Measurements from ENCODE around the gene MIA.
"Not testable (repeated sequence)": the region's sequence is repeated elsewhere in the genome, so short reads cannot be mapped to it uniquely, and the experiment has no call there.

Gene MIA

DNA sequence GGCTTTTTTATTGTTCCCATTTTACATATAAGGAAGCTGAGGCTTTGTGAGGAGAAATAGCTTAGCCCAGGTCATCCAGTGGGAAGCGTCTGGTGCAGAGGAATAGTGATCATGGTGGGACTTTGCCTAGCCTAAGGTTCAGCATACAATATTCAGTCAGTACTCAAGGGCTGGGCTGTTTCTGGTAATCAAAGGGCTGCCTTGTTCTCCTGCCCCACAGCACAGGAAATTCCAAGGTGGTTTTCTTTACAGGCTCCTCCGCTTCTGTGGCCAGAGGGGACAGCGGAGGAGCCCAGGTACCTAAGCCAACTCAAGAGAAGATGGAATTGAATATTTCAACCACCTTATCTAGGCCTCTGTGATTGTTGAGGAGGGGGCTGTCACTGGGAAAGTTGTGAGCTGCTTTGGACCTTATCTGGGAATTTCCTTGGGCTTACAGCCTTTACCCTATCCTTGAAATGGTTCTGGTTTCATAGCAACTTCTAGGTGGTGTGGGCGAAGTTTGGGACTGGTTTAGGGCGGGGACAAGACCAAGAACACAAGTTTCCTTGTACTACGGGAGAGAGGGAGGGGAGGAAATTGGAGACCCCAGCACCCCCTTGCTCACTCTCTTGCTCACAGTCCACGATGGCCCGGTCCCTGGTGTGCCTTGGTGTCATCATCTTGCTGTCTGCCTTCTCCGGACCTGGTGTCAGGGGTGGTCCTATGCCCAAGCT lies at the start of gene MIA:
Gene MIA (plus strand): TSS at position 606 of the 716 bp plus-strand sequence. CDS start 22 bp downstream, at position 628.
- FAIRE-seq: no peak

DNA sequence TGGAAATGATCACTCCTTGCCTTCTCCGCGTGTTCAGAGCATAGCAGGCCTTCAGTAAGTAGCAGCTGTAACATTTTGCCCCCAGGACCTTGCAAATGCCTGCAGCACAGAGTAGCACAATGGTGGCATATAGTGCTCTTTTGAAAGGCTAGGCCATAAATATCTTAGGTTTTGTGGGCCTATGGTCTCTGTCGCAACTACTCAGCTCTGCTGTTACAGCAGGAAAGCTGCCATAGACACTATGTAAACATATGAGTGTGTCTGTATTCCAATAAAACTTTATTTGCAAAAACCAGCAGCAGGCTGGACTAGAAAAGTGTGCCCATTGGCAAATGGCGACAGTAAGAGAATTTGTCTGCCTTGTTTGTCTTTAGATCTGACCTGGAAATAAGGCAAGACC lies 49.0 kb upstream of the MIA start:
- FAIRE-seq: no peak

DNA sequence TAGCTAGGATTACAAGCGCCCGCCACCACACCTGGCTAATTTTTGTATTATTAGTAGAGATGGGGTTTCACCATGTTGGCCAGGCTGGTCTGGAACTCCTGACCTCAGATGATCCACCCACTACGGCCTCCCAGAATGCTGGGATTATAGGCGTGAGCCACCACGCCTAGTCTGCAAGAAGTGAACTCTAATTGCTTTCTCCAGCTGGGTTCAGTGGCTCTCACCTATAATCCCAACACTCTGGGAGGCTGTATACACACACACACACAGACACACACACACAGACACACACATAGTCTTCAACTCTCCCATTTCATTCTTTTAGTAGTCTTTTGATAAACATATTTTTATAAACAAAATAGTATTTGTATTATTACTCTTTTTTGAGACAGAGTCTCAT lies 45.3 kb upstream of the MIA start:
- not testable (repeated sequence) for FAIRE-seq

DNA sequence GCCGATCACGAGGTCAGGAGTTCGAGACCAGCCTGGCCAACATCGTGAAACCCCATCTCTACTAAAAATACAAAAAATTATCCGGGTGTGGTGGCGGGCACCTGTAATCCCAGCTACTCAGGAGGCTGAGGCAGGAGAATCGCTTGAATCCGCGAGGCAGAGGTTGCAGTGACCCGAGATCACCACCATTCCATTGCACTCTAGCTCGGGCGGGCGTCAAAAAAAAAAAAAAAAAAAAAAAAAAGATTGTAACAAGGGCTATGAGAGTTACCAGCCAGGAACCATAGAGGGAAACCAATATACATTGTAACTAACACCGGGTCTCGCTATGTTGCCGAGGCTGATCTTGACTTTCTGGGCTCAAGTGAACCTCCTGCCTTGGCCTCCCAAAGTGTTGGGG lies 43.0 kb upstream of the MIA start:
- FAIRE-seq: not testable (repeated sequence)

DNA sequence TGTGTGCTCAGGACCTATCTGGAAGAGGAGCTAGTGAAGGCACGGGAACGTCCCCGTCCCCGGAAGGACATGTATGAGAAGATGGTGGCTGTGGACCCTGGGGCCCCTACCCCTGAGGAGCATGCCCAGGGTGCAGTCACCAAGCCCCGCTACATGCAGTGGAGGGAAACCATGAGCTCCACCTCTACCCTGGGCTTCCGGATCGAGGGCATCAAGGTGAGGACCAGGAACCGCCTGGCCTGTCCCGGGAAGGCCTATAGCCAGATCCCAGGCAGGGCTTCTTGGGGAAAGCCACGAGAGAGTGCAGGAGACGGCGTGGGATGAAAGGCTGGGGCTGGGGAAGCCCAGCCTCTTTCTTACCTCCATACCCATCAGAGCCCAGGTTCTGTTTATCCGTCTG lies 42.2 kb upstream of the MIA start:
- FAIRE-seq: no peak

DNA sequence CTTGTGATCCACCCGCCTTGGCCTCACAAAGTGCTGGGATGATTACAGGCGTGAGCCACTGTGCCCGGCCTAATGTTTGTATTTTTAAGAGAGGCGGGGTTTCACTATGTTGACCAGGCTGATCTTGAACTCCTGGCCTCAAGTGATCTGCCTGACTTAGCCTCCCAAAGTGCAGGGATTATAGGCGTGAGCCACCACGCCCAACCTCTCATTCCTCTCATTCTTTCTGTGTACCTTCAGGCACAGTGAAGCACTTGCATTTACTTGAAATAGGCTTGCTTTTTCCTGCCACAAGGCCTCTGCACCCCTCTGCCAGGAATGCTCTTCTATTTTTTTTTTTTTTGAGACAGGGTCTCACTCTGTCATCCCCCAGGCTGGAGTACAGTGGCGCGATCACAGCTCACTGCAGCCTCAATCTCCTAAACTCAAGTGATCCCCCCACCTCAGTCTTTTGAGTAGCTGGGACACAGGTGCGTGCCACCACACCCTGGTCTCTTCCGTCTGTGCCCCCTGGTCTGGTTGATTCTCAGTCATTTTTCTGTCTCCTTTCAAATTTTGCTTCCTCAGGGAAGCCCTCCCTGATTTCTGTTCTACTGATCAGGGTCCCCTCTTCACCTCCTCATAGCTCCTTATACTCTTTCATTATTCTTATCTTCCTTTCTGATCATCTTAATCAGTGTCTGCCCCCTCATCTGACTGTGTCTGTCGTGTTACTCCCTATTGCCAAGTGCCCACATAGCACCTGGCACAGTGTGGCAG lies 40.1 kb upstream of the MIA start:
- FAIRE-seq: no peak

DNA sequence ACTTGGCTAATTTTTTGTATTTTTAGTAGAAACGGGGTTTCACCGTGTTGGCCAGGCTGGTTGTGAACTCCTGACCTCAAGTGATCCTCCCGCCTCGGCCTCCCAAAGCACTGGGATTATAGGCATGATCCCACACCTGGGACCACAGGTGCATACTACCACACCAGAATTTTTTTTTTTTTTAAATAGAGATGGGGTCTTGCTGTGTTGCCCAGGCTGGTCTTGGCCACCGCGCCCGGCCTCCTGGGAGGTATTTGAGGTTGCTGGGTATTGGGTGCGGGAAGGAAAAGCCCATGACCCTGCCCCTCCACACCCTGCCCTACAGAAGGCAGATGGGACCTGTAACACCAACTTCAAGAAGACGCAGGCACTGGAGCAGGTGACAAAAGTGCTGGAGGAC lies 38.7 kb upstream of the MIA start:
- FAIRE-seq: no peak

DNA sequence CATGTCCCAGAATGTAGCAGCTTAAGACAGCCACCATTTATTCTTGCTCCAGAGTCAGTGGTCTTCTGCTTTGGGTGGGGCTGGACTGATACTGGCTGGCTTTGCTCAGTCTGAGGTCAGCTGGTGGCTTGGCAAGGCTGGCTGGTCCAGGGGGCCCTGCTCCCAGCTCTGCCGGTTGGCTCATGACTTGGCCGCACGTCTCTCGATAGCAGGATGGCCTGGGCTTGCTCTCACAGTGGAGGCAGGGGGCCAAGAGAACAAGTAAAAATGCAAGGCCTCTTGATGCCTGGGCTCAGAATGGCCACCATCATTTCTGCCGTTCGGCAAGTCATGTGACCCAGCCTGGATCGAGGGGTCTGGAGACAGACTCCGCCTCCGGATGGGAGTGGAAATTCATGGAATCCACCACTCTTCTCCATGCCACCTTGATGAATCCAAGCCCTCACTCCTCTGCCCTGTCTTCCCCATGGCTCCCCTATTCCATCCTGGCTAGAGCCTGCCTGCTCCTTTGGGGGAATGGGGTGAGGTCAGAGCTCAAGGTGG lies 38.1 kb upstream of the MIA start:
- FAIRE-seq: no peak

DNA sequence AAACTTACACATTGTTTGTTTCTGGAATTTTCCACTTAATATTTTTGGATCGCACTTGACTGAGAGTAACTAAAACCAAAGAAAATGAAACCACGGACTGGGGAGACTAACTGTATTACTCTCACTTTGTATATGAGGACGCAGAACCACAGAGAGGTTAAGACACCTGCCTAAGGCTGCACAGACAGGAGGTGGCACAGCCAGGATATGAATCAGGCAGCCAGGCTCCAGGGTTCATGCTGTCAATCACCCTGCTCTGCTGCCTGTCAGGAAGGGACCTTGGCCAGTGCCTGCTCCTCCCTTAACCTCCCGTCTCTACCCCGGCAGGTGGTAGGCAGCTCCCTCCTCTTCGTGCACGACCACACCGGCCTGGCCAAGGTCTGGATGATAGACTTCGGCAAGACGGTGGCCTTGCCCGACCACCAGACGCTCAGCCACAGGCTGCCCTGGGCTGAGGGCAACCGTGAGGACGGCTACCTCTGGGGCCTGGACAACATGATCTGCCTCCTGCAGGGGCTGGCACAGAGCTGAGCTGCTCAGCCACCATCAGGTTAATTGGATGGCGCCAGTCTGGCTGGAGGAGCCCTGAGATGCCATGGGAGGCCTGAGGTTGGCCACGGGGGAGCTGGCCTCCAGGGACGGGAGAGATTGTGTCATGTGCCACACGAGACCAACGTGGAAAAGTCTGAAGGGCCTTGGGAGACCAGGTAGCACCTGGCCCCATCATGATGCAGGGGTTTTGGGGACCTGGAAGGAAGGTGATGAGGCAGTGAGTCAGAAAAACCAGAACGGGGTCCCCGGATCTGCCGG lies 36.1 kb upstream of the MIA start:
- FAIRE-seq: no peak

DNA sequence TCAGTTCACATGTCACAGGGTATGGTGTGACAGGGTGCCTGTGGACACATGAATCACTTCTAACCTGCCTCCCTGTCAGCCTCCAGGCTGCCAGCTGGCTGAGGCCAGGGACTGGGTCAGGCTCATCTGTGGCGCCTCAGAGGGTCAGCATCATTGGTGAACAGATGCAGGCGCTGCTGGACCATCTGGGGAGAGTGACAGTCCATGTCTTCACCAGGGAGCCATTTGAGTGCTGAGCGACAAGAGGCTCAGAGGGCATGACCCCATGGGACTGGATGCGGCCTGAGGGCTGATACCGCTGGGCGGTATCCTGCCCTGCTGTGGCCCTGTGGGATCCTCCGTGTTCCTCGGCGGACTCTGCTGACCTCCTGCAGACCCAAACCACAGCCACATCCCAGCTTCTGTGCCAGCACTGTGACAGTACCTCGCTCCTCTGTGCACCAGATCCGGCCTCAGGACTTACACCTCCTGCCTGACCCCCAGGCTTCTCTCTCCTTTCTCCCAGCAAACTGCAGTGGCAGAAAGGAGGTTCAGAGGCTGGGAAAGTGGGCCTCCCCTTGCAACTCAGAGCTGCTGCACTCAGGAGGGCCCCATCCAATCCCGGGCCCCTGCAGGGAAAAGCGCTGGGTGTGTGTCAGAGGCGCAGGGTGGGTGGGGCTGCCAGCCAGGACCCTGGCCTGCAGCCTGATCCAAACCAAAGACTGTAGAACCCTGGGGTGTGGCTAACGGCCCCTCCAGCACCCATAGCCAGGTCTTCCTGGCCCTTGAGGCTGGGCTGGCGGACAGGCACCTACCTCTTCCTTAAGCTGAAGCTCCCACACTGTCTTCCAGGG lies 35.2 kb upstream of the MIA start:
- FAIRE-seq: no peak

DNA sequence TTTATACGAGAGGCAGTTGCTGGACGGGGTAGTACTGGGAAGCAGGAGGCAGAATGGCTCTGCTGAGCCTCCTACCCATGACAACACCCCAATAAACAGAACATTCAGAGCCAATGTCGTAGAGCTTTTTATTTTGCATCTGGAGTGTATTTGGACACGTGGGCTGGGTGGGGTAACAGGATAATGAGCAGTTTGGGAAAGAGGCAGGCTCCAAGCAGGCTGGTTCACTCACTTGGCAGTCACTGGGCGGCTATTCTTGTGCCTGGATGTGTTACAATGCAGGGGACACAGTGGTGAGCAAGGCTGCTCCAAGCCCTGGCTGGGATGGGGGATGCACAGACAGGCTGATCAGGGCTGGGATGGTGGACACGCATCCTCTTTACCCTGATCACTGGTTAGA lies 34.6 kb upstream of the MIA start:
- FAIRE-seq: no peak

DNA sequence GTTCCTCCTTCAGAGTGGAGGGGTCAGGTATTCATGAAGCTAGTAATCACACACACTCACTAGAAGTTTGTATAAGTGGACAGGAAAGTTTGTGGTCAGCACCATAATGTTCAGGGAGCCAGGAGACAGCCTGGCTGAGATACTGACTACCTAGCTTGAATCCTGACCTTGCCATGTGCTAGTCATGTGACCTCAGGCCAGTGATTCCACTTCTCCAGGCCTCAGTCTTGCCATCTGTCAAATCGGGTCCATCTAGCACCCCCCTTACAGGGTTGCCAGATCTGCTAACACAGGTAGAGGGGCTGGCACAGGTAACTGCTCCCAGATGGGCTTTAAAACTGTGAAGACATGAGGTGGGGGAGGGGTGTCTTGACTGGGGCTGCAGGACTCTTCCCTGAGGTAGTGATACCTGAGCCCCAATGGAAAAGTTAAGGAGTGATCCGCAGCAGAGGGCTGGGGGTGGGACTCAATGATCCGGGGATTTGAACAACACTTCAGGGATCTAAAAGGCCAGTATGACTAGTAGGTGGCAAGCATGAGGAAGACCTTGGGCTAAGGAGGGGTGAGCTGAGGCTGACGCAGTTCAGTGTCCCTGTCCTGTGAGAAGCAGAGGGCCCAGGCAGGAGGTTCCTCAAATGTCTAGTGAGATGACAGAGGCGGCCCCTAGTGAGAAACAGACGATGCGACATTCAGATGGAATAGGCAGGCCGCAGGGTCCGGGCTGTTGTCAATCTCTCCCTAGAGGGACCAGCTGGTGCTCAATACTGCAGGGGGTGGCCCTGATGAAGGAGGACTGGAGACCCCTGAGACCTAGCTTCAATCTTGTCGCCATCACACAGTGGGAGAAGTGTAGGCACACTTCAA lies 33.6 kb upstream of the MIA start:
- FAIRE-seq: no peak

DNA sequence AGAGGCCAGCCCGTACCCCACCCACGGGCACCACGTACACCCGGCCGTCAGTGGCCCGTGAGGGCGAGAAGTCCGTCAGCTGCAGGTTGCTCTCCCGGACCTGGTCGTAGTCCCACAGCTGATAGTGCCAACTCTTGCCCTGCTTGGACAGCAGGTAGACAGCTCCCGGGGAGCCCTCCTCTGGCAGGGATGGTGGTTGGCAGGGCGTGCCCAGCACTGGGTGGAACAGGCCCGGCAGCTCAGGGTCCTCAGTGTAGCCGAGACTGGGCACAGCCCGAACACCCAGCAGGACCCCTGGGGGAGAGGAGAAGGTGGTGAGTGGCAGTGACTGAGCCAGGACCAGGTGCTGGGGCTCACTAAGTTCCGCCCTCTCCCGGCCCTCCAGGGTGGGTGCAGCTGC lies 32.8 kb upstream of the MIA start:
- FAIRE-seq: no peak

DNA sequence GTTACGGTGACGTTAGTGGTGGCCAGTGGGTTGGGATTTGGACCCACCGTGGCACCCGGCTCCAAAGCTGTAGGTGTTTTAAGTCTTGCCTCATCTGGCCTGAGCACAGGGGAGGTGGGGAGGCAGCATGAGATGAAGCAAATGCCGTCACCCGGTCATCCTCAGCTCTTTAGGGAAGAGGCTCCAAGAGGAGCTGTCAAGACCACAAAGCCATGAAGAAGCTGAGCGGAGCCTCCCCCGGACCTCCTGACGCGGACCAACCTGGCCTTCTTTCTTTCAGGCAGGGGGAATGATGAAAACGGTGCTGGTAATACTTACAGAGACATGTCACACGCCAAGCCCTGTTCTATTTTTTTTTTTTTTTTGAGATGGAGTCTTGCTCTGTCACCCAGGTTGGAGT lies 32.4 kb upstream of the MIA start:
- no peak for FAIRE-seq

DNA sequence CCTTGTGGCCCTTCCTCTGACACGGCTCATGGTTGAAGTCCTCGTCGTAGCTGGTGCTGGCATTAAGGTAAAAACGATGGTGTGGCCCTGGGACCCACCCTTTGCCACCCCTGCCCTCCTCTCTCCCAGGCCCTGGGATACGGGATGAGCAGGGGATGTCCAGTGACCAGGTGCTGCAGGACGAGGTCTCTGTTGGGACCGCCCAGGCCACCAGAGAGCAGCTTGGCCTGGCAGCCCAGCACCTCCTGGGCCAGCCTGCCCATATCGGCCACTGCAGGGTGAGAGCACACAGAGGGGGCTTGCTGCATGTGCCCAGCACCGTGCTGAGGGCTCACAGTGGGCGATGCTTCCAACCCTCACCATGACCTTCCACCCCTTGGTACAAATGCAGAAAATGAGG lies 31.4 kb upstream of the MIA start:
- no peak for FAIRE-seq

DNA sequence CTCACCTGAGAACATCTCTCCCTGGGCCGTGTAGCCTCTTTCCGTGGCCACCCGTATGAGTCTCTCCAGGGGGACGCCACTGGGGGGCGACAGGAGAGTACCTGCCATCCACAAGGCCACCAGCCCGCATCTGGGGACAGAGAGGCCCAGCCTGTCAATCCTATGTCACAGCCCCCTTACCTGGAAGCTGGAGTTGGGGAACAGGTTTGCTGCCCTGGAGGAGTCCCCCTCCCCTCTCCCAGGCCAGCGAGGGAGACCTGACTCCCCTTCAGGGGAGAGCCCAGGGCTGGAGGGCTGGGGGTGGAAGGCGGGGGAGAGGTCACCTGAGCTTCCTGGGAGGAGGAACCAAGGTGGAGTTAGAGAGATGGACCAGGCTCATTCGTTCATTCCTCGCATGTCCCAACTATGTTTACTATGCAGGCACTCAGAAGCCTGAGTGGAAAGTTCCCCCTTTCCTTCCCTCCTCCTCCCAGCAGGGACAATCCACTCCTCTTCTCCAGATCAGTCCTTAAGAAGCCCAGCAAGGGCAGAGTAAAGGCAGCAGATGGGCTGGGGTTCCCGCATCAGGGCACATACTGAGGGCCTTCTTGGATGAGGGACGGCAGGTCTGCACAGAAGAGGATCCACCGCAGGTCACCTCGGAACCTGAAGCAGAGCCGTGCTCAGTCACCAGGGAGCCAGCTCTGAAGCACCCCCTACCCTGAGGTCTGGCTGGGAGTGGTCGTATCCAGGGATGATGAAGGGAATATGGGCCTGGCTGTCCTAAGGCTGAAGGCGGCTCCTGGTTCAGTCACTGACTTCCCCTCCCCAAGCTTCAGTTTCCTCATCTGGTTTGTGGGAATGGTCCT lies 30.5 kb upstream of the MIA start:
- no peak for FAIRE-seq

DNA sequence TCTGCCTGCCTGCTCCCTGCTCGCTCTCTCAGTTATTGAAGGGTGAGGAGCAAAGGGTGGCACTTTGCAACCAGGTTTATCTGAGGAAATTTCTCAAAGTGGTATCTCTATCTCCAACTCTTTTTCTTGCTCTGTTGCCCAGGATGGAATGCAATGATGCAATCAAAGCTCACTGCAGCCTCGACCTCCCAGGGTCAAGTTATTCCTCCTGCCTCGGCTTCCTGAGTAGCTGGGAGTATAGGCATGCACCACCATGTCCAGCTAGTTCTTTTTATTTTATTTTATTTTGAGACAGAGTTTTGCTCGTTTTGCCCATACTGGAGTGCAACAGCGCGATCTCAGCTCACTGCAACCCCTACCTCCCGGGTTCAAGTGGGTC lies 29.9 kb upstream of the MIA start:
- no peak for FAIRE-seq

DNA sequence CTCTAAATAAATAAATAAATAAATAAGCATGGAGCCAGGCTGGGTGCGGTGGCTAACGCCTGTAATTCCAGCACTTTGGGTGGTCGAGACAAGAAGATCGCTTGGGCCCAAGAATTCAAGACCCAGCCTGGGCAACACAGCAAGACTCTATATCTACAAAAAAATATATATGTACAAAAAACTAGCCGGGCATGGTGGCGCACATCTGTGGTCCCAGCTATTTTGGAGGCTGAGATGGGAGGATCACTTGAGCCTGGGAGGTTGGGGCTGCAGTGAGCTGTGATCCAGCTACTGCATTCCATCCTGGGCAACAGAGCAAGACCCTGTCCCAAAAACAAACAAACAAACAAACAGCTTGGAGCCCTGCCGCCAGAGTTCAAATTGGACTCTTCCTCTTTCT lies 27.8 kb upstream of the MIA start:
- no peak for FAIRE-seq

DNA sequence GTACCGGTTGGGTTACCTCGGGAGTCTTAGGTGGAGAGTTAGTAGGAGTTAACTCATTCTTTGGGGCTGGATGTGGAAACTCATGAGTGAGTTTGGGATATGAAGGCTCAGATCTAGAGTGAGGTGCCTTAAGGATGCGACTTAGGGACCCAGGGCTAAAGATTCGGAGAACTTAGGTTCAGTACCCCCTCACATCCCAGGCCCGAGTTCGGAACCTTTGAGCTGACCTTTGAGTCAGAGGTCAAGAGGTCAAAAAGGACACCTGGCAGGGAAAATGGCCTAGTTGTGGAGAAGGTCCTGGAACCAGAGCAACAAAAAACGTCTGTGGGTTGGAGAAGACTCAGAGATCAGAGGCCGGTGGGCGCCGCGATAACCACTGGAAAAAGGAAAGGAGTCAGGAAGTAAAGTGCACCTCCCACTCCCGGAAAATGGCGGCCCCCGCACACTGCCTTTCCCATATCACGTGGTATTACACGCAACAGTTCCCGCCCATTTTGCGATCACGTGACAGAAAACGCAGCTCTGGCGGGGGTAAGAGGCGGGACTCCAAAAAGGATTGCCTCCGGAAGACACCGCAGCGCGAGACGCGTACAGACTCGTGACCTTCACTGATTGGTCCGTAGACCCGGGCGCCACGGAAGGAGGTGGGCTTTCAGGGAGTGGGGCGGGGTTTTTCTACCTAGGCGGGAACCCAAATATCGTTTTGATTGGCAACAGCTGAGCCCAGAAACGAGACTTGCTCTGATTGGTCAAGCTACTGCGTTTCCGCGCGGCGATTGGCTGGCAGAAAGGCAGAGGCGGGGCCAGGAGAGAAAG lies 25.1 kb upstream of the MIA start, which contains the start of gene ACTMAP:
Gene ACTMAP (minus strand): TSS at position 420 of the 816 bp plus-strand sequence. CDS start 674 bp downstream, outside the sequence.
- FAIRE-seq: peak; percentile 87

Data from islet of Langerhans (tissue), 1 donor.